Natural killer cell treated with Interleukin-12 subunit alpha and Interleukin-12 subunit beta and Interleukin-15 and Interleukin-18, amount 100 ng/mL, for 72 hours (primary cell): ENCODE results near the gene PAQR9. TPM values are rescaled to one million over a fixed set of nuclear protein-coding genes. Genes with fewer than 3 reads are reported as not detected.
"Not testable (repeated sequence)": the region's sequence is repeated elsewhere in the genome, so short reads cannot be mapped to it uniquely, and the experiment has no call there.

ENCODE experiments used
- ATAC-seq, 2 donors: fragments of 150-1000 bp; cut with Tn5 transposase in 1 of 2; sonication (Bioruptor Pico), chemical (Tn5 transposase) in 1 of 2; 2 replicates each; pipeline ENCODE4 v1.10.0; 2021
- DNase-seq: peaks from one replicate; pipeline ENCODE4 v3.0.0; 2022; ENCODE audit warnings: low spot score
- H3K27ac Mint-ChIP-seq, 2 donors: 1 replicate in 1 of 2; 2 replicates in 1 of 2; pipeline ENCODE4 v1.8.0; 2022; ENCODE audit warnings: mixed read lengths in 2 of 2, mild to moderate bottlenecking in 1 of 2, moderate library complexity in 1 of 2
- H3K27me3 Mint-ChIP-seq, 2 donors: 1 replicate in 1 of 2; 2 replicates in 1 of 2; pipeline ENCODE4 v1.8.0; 2022; ENCODE audit warnings: mixed read lengths in 2 of 2
- H3K36me3 Mint-ChIP-seq: one replicate; pipeline ENCODE4 v1.8.0; 2022; ENCODE audit warnings: mixed read lengths
- H3K4me1 Mint-ChIP-seq, 2 donors: 1 replicate in 1 of 2; 2 replicates in 1 of 2; pipeline ENCODE4 v1.8.0; 2022; ENCODE audit warnings: low read depth in 2 of 2, mixed read lengths in 2 of 2, mild to moderate bottlenecking in 1 of 2
- H3K4me3 Mint-ChIP-seq: one replicate; pipeline ENCODE4 v1.8.0; 2022; ENCODE audit warnings: mixed read lengths
- H3K9me3 Mint-ChIP-seq: 2 replicates; pipeline ENCODE4 v1.8.0; 2022; ENCODE audit warnings: mixed read lengths
- total RNA-seq, 2 donors: library from RNA; stranded (reverse); gene quantifications; one replicate each; pipeline ENCODE4 v1.2.3, GENCODE V29; 2022

PAQR9 gene
- total RNA-seq, 2 donors from 2014 or later, result not detected

DNA sequence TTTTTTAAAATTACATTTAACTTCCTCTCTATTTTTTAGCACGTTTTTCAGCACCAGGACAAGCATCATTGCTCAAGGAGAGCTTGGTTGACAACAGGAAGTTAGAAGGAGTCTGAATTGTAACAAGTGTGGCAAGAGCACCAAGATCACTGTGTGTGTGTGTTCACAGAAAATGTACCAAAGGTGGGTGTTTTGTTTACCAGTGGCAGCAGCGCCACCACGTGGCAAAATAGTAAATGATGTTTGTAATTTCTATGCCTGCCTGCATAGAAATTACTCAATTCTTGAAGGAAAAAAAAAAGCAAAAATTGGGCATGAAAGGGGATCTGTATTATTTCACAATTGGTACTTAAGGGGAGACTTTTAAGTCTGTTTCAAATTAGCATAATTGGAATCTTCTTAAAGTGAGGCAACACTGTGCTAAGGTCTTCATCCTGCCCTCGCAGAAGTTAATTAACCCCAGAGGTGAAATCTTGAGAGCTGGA is 30.5 kb upstream of the PAQR9 start:
- H3K4me1 Mint-ChIP-seq, result peaks cover 0 to 8% of the 10 kb centered on the region in 2 donors
- peak; percentile 66 to 67 for ATAC-seq

DNA sequence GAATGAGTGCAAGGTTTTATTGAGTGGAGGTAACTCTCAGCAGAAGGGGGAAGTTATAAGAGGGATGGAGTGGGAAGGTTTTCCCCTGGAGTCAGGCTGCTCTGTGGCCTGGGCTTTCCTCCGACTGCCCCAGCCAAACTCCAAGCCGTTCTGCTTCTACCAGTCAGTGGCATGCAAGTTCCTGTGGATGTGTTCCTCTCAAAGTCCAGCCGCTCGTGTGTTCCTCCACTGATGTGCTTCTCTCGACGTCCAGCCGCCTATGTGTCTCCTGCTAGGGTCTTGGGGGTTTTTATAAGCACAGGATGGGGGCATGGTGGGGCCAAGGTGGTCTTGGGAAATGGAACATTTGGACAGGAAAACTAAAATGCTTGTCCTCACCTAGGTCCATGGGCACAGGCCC is 28.8 kb upstream of the PAQR9 start:
- no peak for ATAC-seq
- Mint-ChIP-seq H3K27me3 (peaks cover 17 to 24% of the 10 kb centered on the region in 2 donors), H3K4me1 (peaks cover 4 to 12% of the 10 kb centered on the region in 2 donors)

More for the DNA sequence above, 30.5 kb upstream of the PAQR9 start:
- DNase-seq, result peak; percentile 67
- Mint-ChIP-seq H3K9me3 (no peaks in the 10 kb centered on the region), H3K36me3 (no peaks in the 10 kb centered on the region), H3K27ac (no peak overlapping the region), H3K4me3 (no peak overlapping the region), H3K27me3 (peaks cover 13 to 17% of the 10 kb centered on the region in 2 donors)

DNA sequence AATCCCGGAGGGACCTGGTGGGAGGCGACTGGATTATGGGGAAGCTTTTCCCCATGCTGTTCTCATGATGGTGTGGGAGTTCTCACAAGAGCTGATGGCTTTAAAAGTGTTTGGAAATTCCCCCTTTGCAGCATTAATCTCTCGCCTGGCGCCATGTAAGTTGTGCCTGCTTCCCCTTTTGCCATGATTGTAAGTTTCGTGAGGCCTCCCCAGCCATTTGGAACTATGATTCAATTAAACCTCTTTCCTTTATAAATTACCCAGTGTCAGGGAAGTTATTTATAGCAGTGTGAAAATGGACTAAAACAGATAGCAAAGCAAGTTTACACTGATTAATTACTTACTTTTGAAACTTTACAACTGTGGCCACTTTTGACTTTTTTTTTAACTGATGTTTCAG is 27.2 kb upstream of the PAQR9 start:
- DNase-seq, result no peak

More for the DNA sequence above, 28.8 kb upstream of the PAQR9 start:
- H3K9me3 Mint-ChIP-seq, result no peaks in the 10 kb centered on the region
- H3K4me3 Mint-ChIP-seq, result no peak overlapping the region
- H3K27ac Mint-ChIP-seq, result no peak overlapping the region
- no peaks in the 10 kb centered on the region for H3K36me3 Mint-ChIP-seq
- no peak for DNase-seq

DNA sequence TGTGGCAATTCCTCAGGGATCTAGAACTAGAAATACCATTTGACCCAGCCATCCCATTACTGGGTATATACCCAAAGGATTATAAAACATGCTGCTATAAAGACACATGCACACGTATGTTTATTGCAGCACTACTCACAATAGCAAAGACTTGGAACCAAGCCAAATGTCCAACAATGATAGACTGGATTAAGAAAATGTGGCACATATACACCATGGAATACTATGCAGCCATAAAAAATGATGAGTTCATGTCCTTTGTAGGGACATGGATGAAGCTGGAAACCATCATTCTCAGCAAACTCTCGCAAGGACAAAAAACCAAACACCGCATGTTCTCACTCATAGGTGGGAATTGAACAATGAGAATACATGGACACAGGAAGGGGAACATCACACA is 25.4 kb upstream of the PAQR9 start:
- not testable (repeated sequence) for H3K4me1 Mint-ChIP-seq, H3K4me3 Mint-ChIP-seq, H3K9me3 Mint-ChIP-seq, H3K36me3 Mint-ChIP-seq, ATAC-seq, DNase-seq, H3K27ac Mint-ChIP-seq
- peaks cover 16 to 18% of the 10 kb centered on the region in 2 donors for H3K27me3 Mint-ChIP-seq

More for the DNA sequence above, 27.2 kb upstream of the PAQR9 start:
- Mint-ChIP-seq H3K4me1 (peaks cover 4 to 12% of the 10 kb centered on the region in 2 donors), H3K9me3 (no peaks in the 10 kb centered on the region), H3K27me3 (peaks cover 13 to 24% of the 10 kb centered on the region in 2 donors), H3K27ac (no peak overlapping the region), H3K36me3 (no peaks in the 10 kb centered on the region), H3K4me3 (no peak overlapping the region)
- no peak for ATAC-seq

DNA sequence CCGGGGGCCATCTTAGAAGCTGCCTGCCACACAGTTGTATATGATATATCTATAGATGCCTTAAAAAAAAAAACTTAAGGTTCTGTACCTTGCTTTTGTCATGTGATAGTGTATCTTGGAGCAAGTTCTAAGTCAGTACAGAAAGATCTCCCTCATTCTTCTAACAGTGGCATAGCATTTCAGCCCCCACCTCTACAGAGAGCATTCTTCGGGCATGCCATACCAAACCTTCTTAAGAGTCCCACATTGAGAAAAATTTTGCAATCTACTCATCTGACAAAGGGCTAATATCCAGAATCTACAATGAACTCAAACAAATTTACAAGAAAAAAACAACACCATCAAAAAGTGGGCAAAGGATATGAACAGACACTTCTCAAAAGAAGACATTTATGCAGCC is 24.7 kb upstream of the PAQR9 start:
- H3K27me3 Mint-ChIP-seq, result peaks cover 17 to 19% of the 10 kb centered on the region in 2 donors
- H3K36me3 Mint-ChIP-seq, H3K9me3 Mint-ChIP-seq, DNase-seq, ATAC-seq, H3K4me3 Mint-ChIP-seq, H3K27ac Mint-ChIP-seq, H3K4me1 Mint-ChIP-seq: not testable (repeated sequence)

DNA sequence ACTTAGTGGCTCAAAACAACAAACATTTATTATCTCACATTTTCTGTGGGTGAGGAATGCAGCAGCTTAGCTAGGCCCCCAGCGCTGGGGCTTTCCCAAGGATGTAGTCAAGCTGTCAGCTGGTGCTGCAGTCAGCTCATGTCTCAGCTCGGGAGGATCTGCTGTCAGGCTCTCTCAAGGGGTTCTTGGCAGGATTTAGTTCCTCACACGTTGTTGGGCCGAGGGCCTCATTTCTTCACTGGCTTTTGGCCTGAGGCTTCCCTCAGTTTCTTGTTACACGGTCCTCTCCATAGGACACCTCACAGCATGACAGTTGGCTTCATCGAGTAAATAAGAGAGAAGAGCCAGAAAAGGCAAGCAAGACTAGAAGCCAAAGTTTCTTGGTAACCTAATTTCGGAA is 24.2 kb upstream of the PAQR9 start:
- peak; percentile 48 to 65 for ATAC-seq
- H3K4me3 Mint-ChIP-seq, result peak overlapping the region; percentile 6
- H3K9me3 Mint-ChIP-seq, result no peaks in the 10 kb centered on the region
- H3K27ac Mint-ChIP-seq, result no peak overlapping the region
- peaks cover 12 to 18% of the 10 kb centered on the region in 2 donors for H3K27me3 Mint-ChIP-seq
- peaks cover 4% of the 10 kb centered on the region in 2 donors for H3K4me1 Mint-ChIP-seq
- DNase-seq, result no peak
- no peaks in the 10 kb centered on the region for H3K36me3 Mint-ChIP-seq

DNA sequence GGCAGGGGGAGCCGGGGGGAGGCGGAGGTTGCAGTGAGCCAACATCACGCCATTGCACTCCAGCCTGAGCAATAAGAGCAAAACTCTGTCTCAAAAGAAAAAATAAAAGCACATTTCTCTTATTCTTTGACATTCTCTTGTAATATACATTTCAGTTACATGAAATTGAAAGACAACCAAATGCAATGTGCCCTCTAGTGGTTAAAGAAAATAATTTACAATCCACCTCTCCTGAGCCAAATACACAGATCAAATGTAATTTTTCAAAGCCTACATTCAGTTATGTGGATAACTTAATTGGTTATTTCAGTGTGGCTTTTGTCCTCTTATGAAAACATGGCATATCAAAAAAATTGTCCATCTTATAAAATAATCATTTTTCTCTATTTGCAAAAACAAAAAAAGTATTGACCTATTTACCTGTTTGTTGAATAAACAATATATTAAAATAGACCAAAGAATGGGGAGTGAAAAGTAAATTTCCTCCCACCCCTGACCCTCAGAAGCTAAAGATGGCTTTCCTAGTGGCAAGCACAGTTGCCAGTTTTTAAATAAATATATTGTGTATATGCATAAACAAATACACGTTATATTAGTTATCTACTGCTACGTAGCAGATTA is 23.7 kb upstream of the PAQR9 start:
- no peak overlapping the region for H3K4me3 Mint-ChIP-seq
- DNase-seq (no peak), ATAC-seq (no peak)
- H3K4me1 Mint-ChIP-seq, result peaks cover 4% of the 10 kb centered on the region in 2 donors
- no peak overlapping the region for H3K27ac Mint-ChIP-seq
- H3K9me3 Mint-ChIP-seq, result no peaks in the 10 kb centered on the region
- peaks cover 11 to 20% of the 10 kb centered on the region in 2 donors for H3K27me3 Mint-ChIP-seq
- no peaks in the 10 kb centered on the region for H3K36me3 Mint-ChIP-seq

DNA sequence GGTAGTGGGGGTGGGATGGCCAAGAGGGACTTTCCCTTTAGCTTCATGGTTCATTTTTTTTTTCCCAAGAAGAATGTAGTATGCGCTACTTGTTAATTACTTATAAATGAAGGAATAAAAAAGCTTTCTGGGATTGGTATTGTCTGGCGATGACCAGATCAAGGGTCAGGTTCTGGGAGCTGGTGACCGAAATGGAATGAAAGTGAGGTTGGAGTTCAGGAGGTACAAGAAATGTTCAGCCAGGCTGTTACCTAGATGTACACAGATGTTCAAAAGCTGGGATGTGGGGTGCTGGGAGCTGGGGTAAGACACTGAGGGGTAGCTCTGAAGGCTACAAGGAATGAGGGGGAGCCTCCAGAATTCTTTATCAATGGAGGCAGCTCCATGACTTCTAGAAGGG is 20.8 kb upstream of the PAQR9 start:
- H3K36me3 Mint-ChIP-seq, result no peaks in the 10 kb centered on the region
- ATAC-seq, result no peak
- H3K4me1 Mint-ChIP-seq, result peaks cover 4% of the 10 kb centered on the region in 2 donors
- no peaks in the 10 kb centered on the region for H3K9me3 Mint-ChIP-seq
- H3K27me3 Mint-ChIP-seq, result peaks cover 17 to 22% of the 10 kb centered on the region in 2 donors
- H3K4me3 Mint-ChIP-seq, result no peak overlapping the region
- DNase-seq, result no peak
- H3K27ac Mint-ChIP-seq, result no peak overlapping the region

DNA sequence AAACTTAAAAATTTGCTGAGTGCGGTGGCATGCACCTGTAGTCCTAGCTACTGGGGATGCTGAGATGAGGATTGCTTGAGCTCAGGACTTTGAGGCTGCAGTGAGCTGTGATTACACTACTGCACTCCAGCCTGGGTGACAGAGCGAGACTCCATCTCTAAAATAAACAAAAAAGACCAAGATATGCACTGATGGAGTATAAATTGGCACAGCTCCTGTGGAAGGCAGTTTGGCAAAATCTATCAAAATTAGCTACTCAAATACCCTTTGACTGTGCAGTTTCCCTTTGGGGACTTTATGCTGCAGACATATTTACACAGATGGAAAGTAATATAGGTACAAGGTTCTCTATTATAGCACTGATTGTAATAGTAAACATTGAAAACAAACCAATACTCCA is 19.8 kb upstream of the PAQR9 start:
- H3K27ac Mint-ChIP-seq, result no peak overlapping the region
- ATAC-seq (no peak), DNase-seq (no peak)
- H3K4me1 Mint-ChIP-seq, result peaks cover 4% of the 10 kb centered on the region in 2 donors
- no peaks in the 10 kb centered on the region for H3K9me3 Mint-ChIP-seq
- no peak overlapping the region for H3K4me3 Mint-ChIP-seq
- H3K27me3 Mint-ChIP-seq, result peaks cover 14 to 22% of the 10 kb centered on the region in 2 donors
- no peaks in the 10 kb centered on the region for H3K36me3 Mint-ChIP-seq

DNA sequence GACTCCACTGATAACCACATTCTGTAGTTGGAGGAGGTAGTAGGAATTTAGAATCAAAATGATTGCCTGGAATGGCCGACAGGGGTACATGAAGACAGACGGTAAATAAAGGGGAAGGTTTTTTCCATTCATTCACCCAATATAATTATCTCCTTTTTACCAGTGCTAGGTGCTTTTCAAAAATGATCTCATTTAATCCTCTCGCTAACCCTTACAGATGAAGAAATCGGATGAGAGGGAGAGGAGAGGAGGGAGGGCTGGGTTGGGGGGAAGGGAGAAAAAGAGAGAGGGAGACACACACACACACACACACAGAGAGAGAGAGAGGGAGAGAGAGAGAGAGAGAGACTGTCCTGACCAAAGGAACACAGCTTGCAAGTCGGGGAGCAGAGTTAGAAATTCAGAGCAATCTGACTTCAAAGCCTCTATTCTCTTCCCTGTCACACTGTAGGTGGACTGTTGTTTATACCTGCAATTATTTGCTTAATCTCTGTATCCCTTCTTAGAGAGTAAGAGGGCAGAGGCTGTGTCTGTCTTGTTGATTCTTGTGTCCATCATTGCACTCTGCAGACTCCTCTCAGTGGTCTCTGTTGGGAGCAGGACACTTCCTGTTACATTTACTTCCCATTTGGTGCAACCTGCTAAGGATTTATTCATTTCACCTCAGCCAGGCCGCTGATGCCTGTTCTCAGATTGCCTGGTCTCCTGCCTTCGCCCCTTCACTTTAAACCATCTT is 18.7 kb upstream of the PAQR9 start:
- no peaks in the 10 kb centered on the region for H3K9me3 Mint-ChIP-seq
- no peaks in the 10 kb centered on the region for H3K36me3 Mint-ChIP-seq
- no peak overlapping the region for H3K27ac Mint-ChIP-seq
- ATAC-seq (no peak), DNase-seq (no peak)
- peaks cover 6 to 19% of the 10 kb centered on the region in 2 donors for H3K27me3 Mint-ChIP-seq
- H3K4me3 Mint-ChIP-seq, result no peak overlapping the region
- H3K4me1 Mint-ChIP-seq, result no peaks in the 10 kb centered on the region

DNA sequence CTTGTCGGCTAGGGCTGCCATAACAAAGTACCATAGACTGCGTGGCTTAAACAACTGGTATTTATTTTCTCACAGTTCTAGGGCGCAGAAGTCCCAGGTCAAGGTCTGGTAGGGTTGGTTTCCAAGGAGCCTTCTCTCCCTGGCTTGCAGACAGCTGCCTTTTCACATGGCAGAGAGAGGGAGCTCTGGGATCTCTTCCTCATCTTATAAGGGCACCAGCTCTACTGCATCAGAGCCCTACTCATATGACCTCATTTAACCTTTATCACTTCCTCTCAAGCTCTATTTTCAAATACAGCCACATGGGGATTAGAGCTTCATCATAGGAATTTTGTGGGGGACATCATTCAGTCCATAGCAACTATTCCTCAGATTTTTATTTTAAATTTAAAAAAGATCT is 17.6 kb upstream of the PAQR9 start:
- Mint-ChIP-seq H3K4me1 (no peaks in the 10 kb centered on the region), H3K4me3 (no peak overlapping the region), H3K36me3 (no peaks in the 10 kb centered on the region), H3K27me3 (peaks cover 6 to 19% of the 10 kb centered on the region in 2 donors), H3K9me3 (no peaks in the 10 kb centered on the region), H3K27ac (no peak overlapping the region)
- DNase-seq, result no peak
- ATAC-seq, result no peak

DNA sequence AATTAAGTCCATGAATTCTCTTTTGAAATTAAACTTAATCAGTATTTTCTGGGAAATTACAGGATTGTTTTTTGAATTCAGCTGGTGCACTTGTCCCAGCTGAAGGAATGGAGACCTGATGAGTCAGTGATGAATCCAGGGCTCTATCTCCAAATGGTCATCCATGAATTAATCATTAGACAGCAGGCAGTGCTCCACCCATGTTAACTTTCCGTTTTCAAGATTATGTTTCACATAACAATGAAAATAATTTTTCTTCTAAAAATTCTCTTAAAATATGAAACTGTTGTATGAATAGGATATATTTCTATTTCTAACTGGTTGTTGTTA is 13.9 kb upstream of the PAQR9 start:
- H3K4me1 Mint-ChIP-seq, result no peaks in the 10 kb centered on the region
- H3K9me3 Mint-ChIP-seq, result no peaks in the 10 kb centered on the region
- peaks cover 12% of the 10 kb centered on the region in 2 donors for H3K27me3 Mint-ChIP-seq
- no peak for DNase-seq
- H3K27ac Mint-ChIP-seq, result no peak overlapping the region
- ATAC-seq, result no peak
- no peak overlapping the region for H3K4me3 Mint-ChIP-seq
- H3K36me3 Mint-ChIP-seq, result no peaks in the 10 kb centered on the region

DNA sequence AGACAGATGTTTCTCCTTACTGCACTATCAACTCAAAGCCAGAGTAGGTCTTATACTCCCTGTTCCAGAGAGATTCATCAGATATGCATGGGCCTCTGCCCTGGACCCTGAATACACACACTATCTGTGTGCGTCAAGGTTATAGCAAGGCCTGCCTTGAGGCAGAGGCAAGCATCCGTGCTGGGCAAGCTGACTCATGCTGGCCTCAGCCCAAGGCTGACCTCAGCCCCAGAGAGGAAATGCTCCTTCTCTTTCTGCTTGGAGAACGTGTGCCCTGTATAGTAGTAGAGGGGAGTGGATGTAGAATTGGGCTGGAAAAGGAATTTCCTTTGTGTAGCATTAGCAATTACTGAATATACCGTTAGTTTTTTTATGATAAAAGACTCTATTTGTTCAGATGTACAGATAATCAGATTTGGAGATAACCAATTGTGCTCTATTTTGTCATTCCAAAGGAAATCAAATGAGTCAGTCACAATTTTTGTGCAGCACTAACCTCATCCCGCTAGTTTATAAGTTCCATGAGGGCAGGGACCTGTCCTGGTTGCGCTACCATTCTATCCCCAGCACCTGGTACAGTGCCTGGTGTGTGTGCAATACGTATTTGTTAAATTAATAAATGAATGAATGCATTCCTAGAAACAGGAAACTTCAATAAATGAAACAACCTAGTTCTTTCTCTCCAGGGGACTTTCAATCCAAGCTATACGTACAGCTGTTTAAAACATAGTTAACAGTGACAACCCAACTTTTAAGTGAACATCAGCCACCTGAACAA is 13.3 kb upstream of the PAQR9 start:
- Mint-ChIP-seq H3K27me3 (peaks cover 12 to 17% of the 10 kb centered on the region in 2 donors), H3K9me3 (no peaks in the 10 kb centered on the region), H3K4me1 (no peaks in the 10 kb centered on the region), H3K4me3 (no peak overlapping the region), H3K27ac (no peak overlapping the region), H3K36me3 (no peaks in the 10 kb centered on the region)
- ATAC-seq, result peak in 1 of 2 donors; percentile 40
- DNase-seq, result no peak
